MM.1S (cell line): Measurements from ENCODE around the gene YOD1.

Experiments used
- EZH2 ChIP-seq: fragments of 300-600 bp; sonication (generic); optimal IDR thresholded peaks from 2 replicates; pipeline ENCODE3; 2017; ENCODE audit warnings: low read depth, mild to moderate bottlenecking, antibody characterized with exemption, low read length, mixed read lengths
- EZH2phosphoT487 ChIP-seq: fragments of 300-600 bp; sonication (generic); IDR thresholded peaks from 2 replicates; pipeline ENCODE4 v1.6.1; 2018; ENCODE audit warnings: antibody characterized with exemption, low read length
- TF ChIP-seq, protein P1 (sequence below): fragments of 300-600 bp; sonication (generic); IDR thresholded peaks from 2 replicates; pipeline ENCODE4 v1.5.1; 2016; ENCODE audit warnings: antibody characterized with exemption, low read length, mixed read lengths

DNA sequence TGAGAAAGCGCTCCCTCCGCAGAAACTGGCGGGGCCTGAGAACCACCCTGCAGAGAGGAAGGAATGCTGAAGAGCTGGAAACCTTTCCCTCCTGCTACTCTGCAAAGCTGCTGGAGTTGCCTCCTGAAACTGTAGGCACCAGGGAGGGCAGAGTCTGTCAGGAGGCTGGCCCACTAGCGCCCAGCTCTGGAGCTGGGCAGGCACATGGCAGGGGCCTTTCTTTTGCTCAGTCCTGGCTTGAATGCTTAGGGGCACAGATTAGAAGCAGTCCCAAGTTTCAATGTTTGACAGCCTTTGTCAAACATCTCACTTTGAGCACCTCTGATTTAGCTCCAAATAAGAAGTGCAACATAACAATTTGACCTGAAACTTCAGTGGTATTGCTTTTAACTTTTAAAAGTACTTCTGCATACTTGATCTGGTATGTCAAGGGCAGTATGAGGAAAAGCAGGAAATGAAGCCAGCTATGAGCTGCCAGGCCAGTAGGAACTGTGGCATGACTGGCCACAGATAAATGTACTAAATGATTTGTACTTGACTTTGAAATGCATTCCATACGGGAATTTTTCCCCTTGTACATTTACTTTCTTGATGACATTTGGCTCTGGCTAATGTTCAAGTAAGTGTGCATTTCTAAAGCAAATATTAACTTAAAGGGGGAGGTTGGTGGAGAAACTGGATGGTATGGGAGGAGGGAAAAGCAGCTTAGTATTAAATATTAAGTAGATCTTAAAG is 25.7 kb downstream of the YOD1 start:
- TF ChIP-seq, protein P1, sequence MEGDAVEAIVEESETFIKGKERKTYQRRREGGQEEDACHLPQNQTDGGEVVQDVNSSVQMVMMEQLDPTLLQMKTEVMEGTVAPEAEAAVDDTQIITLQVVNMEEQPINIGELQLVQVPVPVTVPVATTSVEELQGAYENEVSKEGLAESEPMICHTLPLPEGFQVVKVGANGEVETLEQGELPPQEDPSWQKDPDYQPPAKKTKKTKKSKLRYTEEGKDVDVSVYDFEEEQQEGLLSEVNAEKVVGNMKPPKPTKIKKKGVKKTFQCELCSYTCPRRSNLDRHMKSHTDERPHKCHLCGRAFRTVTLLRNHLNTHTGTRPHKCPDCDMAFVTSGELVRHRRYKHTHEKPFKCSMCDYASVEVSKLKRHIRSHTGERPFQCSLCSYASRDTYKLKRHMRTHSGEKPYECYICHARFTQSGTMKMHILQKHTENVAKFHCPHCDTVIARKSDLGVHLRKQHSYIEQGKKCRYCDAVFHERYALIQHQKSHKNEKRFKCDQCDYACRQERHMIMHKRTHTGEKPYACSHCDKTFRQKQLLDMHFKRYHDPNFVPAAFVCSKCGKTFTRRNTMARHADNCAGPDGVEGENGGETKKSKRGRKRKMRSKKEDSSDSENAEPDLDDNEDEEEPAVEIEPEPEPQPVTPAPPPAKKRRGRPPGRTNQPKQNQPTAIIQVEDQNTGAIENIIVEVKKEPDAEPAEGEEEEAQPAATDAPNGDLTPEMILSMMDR: no peak
- TF ChIP-seq EZH2 (no peak), EZH2phosphoT487 (no peak)
